Peyer's patch (tissue), 4 donors: ENCODE data around the gene CHD5. TPM values are rescaled to one million over a fixed set of nuclear protein-coding genes. Genes with fewer than 3 reads are reported as not detected.

Experiments
- DNase-seq, 3 donors: peaks; one replicate each; pipeline ENCODE4 v3.0.0-alpha.2; 2017 to 2019
- H3K27ac ChIP-seq, 4 donors: fragments of 200-600 bp; sonication (generic); one replicate each; pipeline ENCODE4 v1.5.1; 2016 to 2019
- H3K27me3 ChIP-seq, 2 donors: fragments of 200-600 bp; sonication (generic); one replicate each; pipeline ENCODE4 v1.5.1; 2019
- H3K36me3 ChIP-seq, 3 donors: fragments of 200-600 bp; sonication (generic); one replicate each; pipeline ENCODE4 v1.5.1; 2016 to 2019
- H3K4me1 ChIP-seq, 4 donors: fragments of 200-600 bp; sonication (generic); one replicate each; pipeline ENCODE4 v1.5.1; 2016 to 2019
- H3K4me3 ChIP-seq, 4 donors: fragments of 200-600 bp; sonication (generic); 1 replicate in 3 of 4; 2 replicates in 1 of 4; pipeline ENCODE4 v1.5.1; 2016 to 2019; ENCODE audit warnings: mild to moderate bottlenecking in 1 of 4
- H3K9me3 ChIP-seq, 4 donors: fragments of 200-600 bp; sonication (generic); one replicate each; pipeline ENCODE4 v1.5.1; 2016 to 2019; ENCODE audit warnings: mild to moderate bottlenecking in 1 of 4
- POLR2A ChIP-seq, 2 donors: fragments of 450-650 bp; IDR thresholded peaks; one replicate each; pipeline ENCODE4 v1.5.1; 2017; ENCODE audit warnings: antibody characterized with exemption in 2 of 2, mild to moderate bottlenecking in 2 of 2, moderate library complexity in 2 of 2
- total RNA-seq, 4 donors: library from RNA; depleted of rRNA; stranded (reverse); fragments of >200 nt; gene quantifications; one replicate each; pipeline ENCODE4 v1.1.0, GENCODE V29; 2016
- TF ChIP-seq, protein P1 (sequence below), 6 experiments: fragments of 450-650 bp in 4 of 6; fragments of 200-600 bp in 2 of 6; sonication (generic) in 1 of 6; IDR thresholded peaks; one replicate each; pipeline ENCODE4 v1.5.1; 2017 to 2019; ENCODE audit warnings: antibody characterized with exemption in 6 of 6, mild to moderate bottlenecking in 3 of 6, moderate library complexity in 1 of 6

CHD5 gene
- total RNA-seq, 4 donors from 2014 or later, result under 0.01 to 0.66 (median 0.22) TPM

DNA sequence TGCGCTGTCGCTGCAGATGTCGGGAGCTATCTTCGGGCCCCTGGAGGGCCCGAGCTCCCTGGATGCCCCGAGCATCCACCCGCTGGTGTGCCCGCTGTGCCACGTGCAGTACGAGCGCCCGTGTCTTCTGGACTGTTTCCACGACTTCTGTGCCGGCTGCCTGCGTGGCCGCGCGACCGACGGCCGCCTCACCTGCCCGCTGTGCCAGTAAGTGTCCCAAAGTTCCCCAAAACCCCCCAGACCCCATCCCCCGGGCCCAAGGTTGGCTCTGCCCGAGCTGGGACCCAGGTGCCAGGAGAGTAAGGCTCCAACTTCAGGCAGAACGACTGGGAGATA is 26.4 kb upstream of the CHD5 start:
- peaks cover 0 to 7% (median 0%) of the 10 kb centered on the region in 3 donors for H3K36me3 ChIP-seq
- no peaks in the 10 kb centered on the region for H3K9me3 ChIP-seq
- no peaks in the 10 kb centered on the region for H3K27me3 ChIP-seq
- DNase-seq, result no peak
- peak overlapping the region in 3 of 4 donors; percentile 44 to 78 (median 77) for H3K27ac ChIP-seq
- TF ChIP-seq, protein P1, sequence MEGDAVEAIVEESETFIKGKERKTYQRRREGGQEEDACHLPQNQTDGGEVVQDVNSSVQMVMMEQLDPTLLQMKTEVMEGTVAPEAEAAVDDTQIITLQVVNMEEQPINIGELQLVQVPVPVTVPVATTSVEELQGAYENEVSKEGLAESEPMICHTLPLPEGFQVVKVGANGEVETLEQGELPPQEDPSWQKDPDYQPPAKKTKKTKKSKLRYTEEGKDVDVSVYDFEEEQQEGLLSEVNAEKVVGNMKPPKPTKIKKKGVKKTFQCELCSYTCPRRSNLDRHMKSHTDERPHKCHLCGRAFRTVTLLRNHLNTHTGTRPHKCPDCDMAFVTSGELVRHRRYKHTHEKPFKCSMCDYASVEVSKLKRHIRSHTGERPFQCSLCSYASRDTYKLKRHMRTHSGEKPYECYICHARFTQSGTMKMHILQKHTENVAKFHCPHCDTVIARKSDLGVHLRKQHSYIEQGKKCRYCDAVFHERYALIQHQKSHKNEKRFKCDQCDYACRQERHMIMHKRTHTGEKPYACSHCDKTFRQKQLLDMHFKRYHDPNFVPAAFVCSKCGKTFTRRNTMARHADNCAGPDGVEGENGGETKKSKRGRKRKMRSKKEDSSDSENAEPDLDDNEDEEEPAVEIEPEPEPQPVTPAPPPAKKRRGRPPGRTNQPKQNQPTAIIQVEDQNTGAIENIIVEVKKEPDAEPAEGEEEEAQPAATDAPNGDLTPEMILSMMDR (IDR thresholded peaks at IDR 0.05), result no peak
- no peak for TF ChIP-seq POLR2A (IDR thresholded peaks at IDR 0.05)
- peaks cover 5 to 44% (median 25%) of the 10 kb centered on the region in 4 donors for H3K4me1 ChIP-seq
- H3K4me3 ChIP-seq, result peak overlapping the region; percentile 38 to 69 (median 47)

DNA sequence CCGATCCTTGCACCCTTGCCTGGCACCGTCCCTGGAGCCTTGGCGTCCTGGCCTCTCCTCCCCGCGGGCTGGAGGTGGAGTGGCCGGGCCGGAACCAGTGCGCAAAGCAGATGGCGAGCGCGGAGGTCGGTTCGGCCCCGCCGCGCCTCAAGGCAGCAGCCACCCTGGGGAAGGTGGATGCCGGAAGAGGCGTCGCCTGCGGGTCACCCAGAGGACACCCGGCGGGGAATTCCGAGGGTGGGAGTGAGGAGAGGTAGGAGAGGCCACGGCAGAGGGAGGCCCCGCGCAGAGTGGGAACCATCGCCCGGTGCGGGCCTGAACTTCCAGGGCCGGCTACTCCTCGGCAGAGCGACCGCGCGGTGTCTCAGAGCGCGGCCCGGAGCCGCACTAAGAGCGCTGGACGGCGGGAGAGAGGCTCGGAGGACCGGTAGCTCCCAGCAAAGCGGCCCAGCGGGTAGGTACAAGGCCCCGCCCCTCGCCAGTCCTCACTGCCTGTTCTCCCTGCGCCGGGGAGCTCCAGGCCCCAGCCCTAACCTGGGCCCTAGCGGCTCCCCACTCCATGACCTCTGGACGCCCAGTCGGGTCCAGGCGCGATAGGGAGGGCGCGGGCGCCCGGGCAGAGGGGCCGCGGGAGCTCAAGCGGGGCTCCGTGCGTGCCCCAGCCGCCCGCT is 25.9 kb upstream of the CHD5 start, which contains the start of gene RNF207:
TSS of gene RNF207 (plus strand) at position 271 of the 671 bp plus-strand sequence. CDS start 417 bp downstream, outside the sequence.
- TF ChIP-seq, protein P1 (IDR thresholded peaks at IDR 0.05), result peak in 2 of 6 experiments; percentile 3
- peak; percentile 51 to 65 for TF ChIP-seq POLR2A (IDR thresholded peaks at IDR 0.05)
- peaks cover 5 to 44% (median 25%) of the 10 kb centered on the region in 4 donors for H3K4me1 ChIP-seq
- H3K4me3 ChIP-seq, result peak within 1 kb of the TSS; percentile 38 to 69 (median 47)
- peak within 1 kb of the TSS; percentile 44 to 78 (median 74) for H3K27ac ChIP-seq
- no peaks in the 10 kb centered on the region for H3K9me3 ChIP-seq
- no peaks in the 10 kb centered on the region for H3K27me3 ChIP-seq
- peak; percentile 26 to 85 (median 75) for DNase-seq
- H3K36me3 ChIP-seq, result peaks cover 0 to 7% (median 0%) of the 10 kb centered on the region in 3 donors

DNA sequence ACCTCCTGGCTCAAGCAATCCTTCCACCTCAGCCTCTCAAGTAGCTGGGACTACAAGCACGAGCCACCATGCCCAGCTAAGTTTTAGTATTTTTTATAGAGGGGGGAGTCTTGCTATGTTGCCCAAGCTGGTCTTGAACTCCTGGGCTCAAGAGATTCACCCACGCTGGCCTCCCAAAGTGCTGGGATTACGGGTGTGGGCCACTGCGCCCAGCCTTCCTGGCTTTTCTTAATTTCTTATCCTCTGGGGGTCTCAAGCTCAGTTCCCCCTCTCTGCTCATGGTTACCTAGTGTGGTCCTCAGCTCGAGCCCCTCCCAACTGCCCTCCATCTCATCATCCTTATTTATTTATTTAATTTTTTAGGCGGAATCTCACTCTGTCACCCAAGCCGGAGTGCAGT is 22.1 kb upstream of the CHD5 start:
- H3K4me1 ChIP-seq, result peaks cover 0 to 49% (median 24%) of the 10 kb centered on the region in 4 donors
- H3K9me3 ChIP-seq, result no peaks in the 10 kb centered on the region
- H3K27me3 ChIP-seq, result no peaks in the 10 kb centered on the region
- no peaks in the 10 kb centered on the region for H3K36me3 ChIP-seq
- H3K27ac ChIP-seq, result no peak overlapping the region
- H3K4me3 ChIP-seq, result no peak overlapping the region
- no peak for DNase-seq
- TF ChIP-seq, protein P1 (IDR thresholded peaks at IDR 0.05), result no peak
- no peak for TF ChIP-seq POLR2A (IDR thresholded peaks at IDR 0.05)

DNA sequence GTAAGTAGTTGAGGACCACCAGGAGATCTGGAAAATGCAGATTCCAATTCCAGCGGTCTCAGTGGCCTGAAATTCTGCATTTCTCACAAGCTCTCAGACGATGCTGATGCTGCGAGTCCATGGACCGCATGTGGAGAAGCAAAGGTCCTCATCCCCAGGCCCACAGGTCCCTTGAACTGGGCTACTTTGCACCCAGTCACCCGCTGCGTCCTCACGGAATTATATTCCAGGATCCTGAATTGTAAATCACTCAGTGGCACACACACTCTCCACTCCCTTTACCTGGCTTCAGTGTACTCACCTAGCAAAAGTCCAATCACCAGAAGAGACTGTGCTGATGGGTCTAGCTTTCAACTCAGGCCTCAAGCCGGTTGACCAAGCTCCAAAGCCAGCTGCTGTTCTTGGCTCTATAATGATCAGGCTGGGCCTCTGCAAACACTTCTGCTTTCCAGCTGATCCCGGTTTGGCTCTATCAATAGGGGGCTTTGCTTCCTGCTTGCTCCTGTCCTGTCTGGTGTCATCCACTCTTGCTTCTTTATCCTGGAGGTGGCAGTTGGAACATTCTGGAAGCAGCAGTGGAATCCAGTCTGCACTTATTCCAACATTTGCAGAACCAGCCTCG is 20.2 kb upstream of the CHD5 start:
- Histone ChIP-seq H3K36me3 (peaks cover 0 to 13% (median 0%) of the 10 kb centered on the region in 3 donors), H3K4me1 (peaks cover 0 to 31% (median 18%) of the 10 kb centered on the region in 4 donors), H3K27ac (peak overlapping the region; percentile 67 to 83 (median 79)), H3K27me3 (no peaks in the 10 kb centered on the region), H3K4me3 (peak overlapping the region; percentile 81 to 100 (median 91)), H3K9me3 (no peaks in the 10 kb centered on the region)
- no peak for DNase-seq
- no peak for TF ChIP-seq POLR2A (IDR thresholded peaks at IDR 0.05)
- TF ChIP-seq, protein P1 (IDR thresholded peaks at IDR 0.05), result no peak

DNA sequence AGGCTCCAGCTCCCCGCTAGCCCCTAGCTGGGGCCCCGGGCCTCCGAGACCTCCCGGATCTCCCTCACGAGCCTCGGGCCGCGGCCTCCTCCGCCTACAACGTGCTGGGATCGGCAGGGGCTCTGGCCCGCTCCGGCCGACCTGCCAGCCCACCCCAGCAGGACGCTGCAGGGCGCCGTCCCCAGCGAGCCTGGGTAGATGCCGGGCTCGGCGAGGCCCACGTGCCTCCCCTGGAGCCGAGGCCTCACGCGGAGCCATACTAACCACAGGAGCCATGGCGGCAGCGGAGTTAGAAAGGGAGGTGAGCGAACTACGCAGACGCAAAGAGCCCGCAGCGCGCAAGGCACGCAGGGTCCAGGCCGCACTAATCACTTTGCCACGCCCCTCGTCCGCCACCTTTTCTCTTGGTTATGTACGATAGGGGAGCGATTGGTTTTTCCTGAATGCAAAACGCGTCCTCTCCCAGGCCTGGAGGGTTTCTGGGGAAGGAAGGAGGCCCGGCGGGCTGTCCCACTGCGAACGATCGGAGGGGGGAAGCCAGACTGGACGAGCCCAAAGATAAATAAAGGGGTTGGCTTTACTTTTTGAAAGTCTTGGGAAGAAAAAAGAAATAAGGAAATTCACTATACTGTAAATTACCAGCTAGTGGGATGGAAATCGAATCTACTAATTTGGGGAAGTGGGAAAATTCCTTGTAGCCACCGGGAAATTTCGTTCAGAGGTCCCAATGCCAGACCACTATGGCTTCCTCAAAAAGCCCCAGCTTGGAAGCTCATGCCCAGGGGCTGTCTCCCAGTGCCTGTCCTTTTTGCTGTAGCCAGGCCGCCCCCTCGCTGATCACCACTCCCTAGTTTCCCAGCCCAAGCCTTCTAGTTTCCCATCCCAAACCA is 19.4 kb upstream of the CHD5 start, which contains the start of gene RPL22:
TSS of gene RPL22 (minus strand) at position 298 of the 890 bp plus-strand sequence. CDS start at position 276, 22 bp downstream.
- no peaks in the 10 kb centered on the region for H3K27me3 ChIP-seq
- TF ChIP-seq POLR2A (IDR thresholded peaks at IDR 0.05), result peak; percentile 46 to 79
- TF ChIP-seq, protein P1 (IDR thresholded peaks at IDR 0.05), result peak in 3 of 6 experiments; percentile 3 to 28 (median 10)
- peaks cover 0 to 20% (median 0%) of the 10 kb centered on the region in 3 donors for H3K36me3 ChIP-seq
- peak within 1 kb of the TSS; percentile 67 to 83 (median 79) for H3K27ac ChIP-seq
- H3K9me3 ChIP-seq, result no peaks in the 10 kb centered on the region
- DNase-seq, result peak; percentile 97 to 100 (median 99)
- peak within 1 kb of the TSS; percentile 81 to 100 (median 91) for H3K4me3 ChIP-seq
- peaks cover 0 to 24% (median 12%) of the 10 kb centered on the region in 4 donors for H3K4me1 ChIP-seq
